ENCODE measurements around the gene ATP2C1.

GRCh38 chr3:130973406-130973805 is 79.5 kb downstream of the ATP2C1 start:
- TF ChIP-seq CTCF (IDR thresholded peaks at IDR 0.05) (no peak), POLR2A (IDR thresholded peaks at IDR 0.05) (no peak)
